HL-60 (cell line): ENCODE results near the gene ATP5MG.

ENCODE experiments used
- DNase-seq, 2 experiments: peaks; one replicate each; pipeline ENCODE4 v3.0.0-alpha.2; 2010 to 2020; ENCODE audit warnings: low read depth in 1 of 2, low spot score in 1 of 2
- H3K27ac ChIP-seq: fragments of 250-450 bp; sonication (Bioruptor Pico); replicated peaks from 2 replicates; pipeline ENCODE4 v1.5.1; 2020; ENCODE audit warnings: mild to moderate bottlenecking, moderate library complexity
- H3K27me3 ChIP-seq: fragments of 250-450 bp; sonication (Bioruptor Pico); 2 replicates; pipeline ENCODE4 v1.5.1; 2021; ENCODE audit warnings: mild to moderate bottlenecking, moderate library complexity; ENCODE audit not compliant: insufficient read depth, poor library complexity, severe bottlenecking
- H3K4me3 ChIP-seq: replicated peaks from 2 replicates; pipeline ENCODE4 v1.5.1; 2011; ENCODE audit warnings: mild to moderate bottlenecking, control low read depth, low read length; ENCODE audit not compliant: insufficient read depth
- GABPA ChIP-seq: IDR thresholded peaks from 2 replicates; pipeline ENCODE4 v1.6.1; 2012; ENCODE audit warnings: low read depth
- POLR2AphosphoS5 ChIP-seq: IDR thresholded peaks from 2 replicates; pipeline ENCODE4 v1.6.1; 2012; ENCODE audit warnings: low read depth
- SPI1 ChIP-seq: IDR thresholded peaks from 2 replicates; pipeline ENCODE4 v1.6.1; 2012; ENCODE audit warnings: low read depth, mild to moderate bottlenecking, borderline replicate concordance
- TF ChIP-seq, protein P1 (sequence below): IDR thresholded peaks from one replicate; pipeline ENCODE4 v1.5.1; 2011; ENCODE audit warnings: low read length, control low read depth, inconsistent platforms; ENCODE audit not compliant: insufficient read depth
- TF ChIP-seq, protein P2 (sequence below): IDR thresholded peaks from 2 replicates; pipeline ENCODE4 v1.6.1; 2012; ENCODE audit warnings: low read depth; ENCODE audit not compliant: insufficient replicate concordance

ATP5MG gene

DNA sequence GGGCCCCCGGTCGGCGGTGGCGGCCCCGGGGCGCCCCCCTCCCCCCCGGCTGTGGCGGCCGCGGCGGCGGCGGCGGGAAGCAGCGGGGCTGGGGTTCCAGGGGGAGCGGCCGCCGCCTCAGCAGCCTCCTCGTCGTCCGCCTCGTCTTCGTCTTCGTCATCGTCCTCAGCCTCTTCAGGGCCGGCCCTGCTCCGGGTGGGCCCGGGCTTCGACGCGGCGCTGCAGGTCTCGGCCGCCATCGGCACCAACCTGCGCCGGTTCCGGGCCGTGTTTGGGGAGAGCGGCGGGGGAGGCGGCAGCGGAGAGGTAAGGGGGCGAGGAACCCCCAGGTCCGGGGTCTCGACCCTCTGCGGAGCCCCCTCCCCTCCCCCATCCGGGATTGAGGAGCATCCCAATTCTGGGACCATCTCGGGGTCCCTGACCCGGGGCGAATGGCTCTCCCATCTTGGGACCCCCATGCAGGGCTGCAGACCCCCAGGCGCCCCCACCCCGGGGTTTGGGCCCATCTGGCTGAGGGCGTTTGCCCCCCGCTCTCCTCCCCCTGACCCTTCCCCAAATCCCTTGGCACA lies 35.3 kb downstream of the ATP5MG start:
- no peaks in the 10 kb centered on the region for H3K27me3 ChIP-seq
- TF ChIP-seq, protein P1, sequence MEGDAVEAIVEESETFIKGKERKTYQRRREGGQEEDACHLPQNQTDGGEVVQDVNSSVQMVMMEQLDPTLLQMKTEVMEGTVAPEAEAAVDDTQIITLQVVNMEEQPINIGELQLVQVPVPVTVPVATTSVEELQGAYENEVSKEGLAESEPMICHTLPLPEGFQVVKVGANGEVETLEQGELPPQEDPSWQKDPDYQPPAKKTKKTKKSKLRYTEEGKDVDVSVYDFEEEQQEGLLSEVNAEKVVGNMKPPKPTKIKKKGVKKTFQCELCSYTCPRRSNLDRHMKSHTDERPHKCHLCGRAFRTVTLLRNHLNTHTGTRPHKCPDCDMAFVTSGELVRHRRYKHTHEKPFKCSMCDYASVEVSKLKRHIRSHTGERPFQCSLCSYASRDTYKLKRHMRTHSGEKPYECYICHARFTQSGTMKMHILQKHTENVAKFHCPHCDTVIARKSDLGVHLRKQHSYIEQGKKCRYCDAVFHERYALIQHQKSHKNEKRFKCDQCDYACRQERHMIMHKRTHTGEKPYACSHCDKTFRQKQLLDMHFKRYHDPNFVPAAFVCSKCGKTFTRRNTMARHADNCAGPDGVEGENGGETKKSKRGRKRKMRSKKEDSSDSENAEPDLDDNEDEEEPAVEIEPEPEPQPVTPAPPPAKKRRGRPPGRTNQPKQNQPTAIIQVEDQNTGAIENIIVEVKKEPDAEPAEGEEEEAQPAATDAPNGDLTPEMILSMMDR: no peak
- H3K4me3 ChIP-seq: peak overlapping the region; percentile 96
- H3K27ac ChIP-seq: peak overlapping the region; percentile 74
- DNase-seq: no peak

DNA sequence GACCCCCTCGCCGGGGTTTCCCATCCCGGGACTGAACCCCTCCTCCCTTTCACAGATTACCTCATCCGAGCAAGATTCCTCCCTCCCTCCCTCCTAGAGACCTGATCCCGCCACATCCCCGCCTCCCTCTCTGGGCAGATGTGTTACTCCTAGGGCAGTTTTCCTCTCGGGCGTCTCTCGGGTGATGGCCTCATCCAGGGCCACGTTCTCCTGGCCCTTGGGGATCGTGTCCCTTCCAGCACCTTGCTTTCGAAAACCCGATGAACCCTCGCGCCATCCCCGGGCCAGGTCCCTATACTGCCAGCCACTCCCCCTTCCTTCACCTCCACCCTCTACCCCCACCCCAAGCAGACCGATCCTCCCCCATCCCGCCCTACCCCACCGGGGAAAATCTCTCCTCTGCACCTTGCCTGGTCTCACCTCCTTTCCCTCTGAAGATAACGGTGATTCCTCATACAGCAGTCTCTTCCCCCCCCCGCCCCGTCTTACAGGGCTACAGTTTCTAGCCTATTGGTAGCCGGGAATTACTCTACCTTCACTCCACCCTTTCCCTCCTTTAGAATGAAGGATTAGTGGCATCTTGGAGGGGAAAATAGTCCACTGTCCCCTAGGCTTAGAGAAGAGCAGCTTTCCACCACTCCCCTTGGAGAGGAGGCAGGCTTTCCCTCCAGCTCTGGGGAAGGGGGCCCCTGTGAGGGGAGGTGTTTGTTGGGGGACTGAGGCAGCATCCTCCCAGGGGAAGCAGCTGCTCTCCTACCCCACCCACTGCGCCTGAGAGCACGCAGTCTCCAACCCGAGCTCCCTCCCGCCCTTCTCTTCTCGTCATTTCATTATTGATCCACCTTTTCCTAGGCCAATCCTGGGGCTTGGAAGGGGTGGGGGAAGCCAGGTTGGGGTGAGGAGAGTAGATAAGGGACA lies 36.1 kb downstream of the ATP5MG start:
- TF ChIP-seq, protein P2, sequence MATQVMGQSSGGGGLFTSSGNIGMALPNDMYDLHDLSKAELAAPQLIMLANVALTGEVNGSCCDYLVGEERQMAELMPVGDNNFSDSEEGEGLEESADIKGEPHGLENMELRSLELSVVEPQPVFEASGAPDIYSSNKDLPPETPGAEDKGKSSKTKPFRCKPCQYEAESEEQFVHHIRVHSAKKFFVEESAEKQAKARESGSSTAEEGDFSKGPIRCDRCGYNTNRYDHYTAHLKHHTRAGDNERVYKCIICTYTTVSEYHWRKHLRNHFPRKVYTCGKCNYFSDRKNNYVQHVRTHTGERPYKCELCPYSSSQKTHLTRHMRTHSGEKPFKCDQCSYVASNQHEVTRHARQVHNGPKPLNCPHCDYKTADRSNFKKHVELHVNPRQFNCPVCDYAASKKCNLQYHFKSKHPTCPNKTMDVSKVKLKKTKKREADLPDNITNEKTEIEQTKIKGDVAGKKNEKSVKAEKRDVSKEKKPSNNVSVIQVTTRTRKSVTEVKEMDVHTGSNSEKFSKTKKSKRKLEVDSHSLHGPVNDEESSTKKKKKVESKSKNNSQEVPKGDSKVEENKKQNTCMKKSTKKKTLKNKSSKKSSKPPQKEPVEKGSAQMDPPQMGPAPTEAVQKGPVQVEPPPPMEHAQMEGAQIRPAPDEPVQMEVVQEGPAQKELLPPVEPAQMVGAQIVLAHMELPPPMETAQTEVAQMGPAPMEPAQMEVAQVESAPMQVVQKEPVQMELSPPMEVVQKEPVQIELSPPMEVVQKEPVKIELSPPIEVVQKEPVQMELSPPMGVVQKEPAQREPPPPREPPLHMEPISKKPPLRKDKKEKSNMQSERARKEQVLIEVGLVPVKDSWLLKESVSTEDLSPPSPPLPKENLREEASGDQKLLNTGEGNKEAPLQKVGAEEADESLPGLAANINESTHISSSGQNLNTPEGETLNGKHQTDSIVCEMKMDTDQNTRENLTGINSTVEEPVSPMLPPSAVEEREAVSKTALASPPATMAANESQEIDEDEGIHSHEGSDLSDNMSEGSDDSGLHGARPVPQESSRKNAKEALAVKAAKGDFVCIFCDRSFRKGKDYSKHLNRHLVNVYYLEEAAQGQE: no peak
- H3K27me3 ChIP-seq: no peaks in the 10 kb centered on the region
- peak in 1 of 2 experiments; percentile 18 for DNase-seq
- H3K27ac ChIP-seq: peak overlapping the region; percentile 74
- peak overlapping the region; percentile 96 for H3K4me3 ChIP-seq

DNA sequence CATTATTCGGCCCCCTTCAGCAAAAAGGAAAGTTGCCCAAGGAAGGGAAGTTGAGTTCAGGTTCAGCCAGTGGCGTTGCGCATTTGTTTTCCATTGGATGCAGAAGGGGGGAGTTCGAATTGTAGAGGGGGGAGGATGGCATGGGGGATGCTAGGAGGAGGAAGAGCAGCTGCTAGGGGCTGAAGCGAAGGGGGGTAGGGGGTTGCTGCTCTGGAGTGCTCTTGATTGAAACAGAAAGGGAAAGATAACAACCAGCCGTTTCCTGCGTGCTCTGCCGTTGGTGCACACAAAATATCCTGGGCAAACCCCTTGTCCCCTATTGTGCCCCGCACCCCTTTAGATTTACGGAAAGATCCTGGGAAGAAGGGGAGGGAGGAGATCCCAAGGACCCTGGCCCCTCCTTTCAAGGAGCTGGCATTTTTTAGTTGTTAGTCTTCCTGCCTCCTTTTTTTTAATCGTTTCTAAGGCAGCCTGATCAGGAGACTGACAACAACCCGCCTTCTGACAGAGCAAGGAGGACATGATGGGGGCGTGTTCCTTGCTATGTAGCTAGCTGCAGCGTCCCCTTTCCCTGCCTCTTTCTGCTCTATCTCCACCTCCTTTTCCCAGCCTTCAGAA lies 37.0 kb downstream of the ATP5MG start:
- TF ChIP-seq, protein P1: no peak
- peak; percentile 29; the same call in 1 of the 2 replicates for TF ChIP-seq SPI1
- Histone ChIP-seq H3K4me3 (peak overlapping the region; percentile 96), H3K27me3 (no peaks in the 10 kb centered on the region), H3K27ac (peak overlapping the region; percentile 37)
- peak in 1 of 2 experiments; percentile 39 for DNase-seq

DNA sequence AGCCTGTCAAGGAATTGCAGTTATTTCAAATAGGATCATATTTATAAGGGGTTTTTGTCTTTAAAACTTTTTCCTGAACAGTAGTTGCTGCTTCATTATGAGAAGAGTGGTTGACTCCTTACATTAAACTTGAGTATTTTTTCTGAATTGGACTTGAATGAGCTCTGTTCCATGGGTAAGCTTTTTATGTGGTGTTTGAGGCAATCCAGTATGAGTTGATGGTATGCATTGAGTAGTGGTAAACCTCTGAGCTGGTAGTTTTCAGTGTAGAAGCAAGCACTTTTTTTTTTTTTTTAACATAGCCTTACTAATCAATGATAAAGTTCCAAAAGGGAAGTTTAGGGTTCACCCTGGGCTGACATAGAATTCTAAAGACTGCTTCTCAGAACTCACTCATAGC lies 38.2 kb downstream of the ATP5MG start:
- Histone ChIP-seq H3K27ac (no peak overlapping the region), H3K4me3 (no peak overlapping the region), H3K27me3 (no peaks in the 10 kb centered on the region)
- DNase-seq: no peak
- TF ChIP-seq, protein P2: no peak
- TF ChIP-seq, protein P1: no peak
- no peak for TF ChIP-seq GABPA
- TF ChIP-seq POLR2AphosphoS5: no peak
